Activated CD8-positive, alpha-beta memory T cell treated with anti-CD3 and anti-CD28 coated beads, Interleukin-2, amount 50 U/mL, for 48 hours (primary cell): ENCODE measurements around the gene ELAVL1.
"Not testable (repeated sequence)": the region's sequence is repeated elsewhere in the genome, so short reads cannot be mapped to it uniquely, and the experiment has no call there.

Source experiments
- DNase-seq: peaks from one replicate; pipeline ENCODE4 v3.0.0-alpha.2; 2020

Gene ELAVL1

GRCh38 chr19:7932930-7933300, 72.5 kb downstream of the ELAVL1 start:
- DNase-seq: no peak

DNA sequence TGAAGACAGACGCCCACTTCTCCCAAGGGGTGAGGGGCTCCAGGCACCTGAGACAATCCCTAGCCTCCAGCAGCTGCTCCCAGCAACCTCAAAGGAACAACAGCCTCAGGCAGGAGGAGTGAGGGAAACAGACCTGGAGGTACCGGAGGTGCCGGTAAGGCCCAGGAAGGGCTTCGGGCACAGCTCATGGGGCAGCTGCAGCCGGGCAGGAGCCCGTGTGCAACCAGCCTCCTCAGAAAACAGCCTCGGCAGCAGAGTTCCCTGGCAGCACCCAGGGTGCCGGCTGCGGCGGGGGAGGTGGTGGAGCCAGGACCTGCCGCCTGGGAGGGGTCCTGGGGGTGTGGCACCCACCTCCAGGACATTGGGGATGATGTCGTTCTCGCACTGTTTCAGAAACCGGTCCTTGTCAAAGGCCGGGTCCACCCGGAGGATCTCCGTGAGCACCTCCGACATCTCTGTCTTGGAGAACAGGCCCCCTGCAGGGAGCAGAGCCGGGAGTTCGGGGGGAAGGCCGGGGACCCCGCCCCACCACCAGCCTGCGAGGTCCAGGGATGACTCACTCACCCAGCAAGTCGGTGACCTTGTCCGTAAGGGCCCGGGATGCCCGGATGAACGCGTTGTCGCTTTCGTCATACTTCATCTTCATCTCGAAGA, 73.0 kb downstream of the ELAVL1 start:
- DNase-seq: no peak

GRCh38 chr19:7931221-7932061, 74.0 kb downstream of the ELAVL1 start:
- DNase-seq: no peak

- no peak for DNase-seq
Observed at GRCh38 chr19:7930765-7931164, 74.7 kb downstream of the ELAVL1 start.

DNA sequence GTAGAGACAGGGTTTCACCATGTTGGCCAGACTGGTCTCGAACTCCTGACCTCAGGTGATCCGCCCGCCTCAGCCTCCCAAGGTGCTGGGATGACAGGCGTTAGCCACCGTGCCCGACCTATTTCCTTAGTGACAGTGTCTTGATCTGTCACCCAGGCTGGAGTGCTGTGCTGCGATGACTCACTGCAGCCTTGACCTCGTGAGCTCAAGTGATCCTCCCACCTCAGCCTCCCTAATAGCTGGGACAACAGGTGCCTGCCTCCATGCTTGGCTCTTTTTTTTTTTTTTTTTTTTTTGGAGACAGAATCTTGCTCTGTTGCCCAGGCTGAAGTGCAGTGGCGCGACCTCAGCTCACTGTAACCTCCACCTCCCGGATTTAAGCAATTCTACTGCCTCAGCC, 75.4 kb downstream of the ELAVL1 start:
- not testable (repeated sequence) for DNase-seq

GRCh38 chr19:7928741-7929701, 76.4 kb downstream of the ELAVL1 start:
- DNase-seq: peak; percentile 86

DNA sequence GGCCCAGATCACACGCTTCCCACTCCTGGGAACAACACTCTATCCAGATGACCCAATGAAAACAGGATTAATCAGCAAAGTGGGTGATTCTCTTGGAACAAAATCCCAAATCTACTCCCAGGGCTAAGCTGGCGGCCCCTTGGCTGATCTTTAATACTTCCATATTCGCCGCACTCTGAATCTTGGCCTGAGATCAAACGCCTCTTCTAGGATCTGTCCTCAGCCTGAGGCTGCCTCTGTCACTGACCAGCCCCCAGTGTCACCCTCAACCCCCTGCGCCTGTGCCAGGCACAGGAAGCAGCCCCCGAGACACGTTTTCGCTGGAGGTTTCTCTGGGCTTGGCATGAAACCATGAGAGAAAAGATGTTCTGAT, 77.1 kb downstream of the ELAVL1 start:
- no peak for DNase-seq

GRCh38 chr19:7927605-7928333, 77.7 kb downstream of the ELAVL1 start:
- no peak for DNase-seq

DNA sequence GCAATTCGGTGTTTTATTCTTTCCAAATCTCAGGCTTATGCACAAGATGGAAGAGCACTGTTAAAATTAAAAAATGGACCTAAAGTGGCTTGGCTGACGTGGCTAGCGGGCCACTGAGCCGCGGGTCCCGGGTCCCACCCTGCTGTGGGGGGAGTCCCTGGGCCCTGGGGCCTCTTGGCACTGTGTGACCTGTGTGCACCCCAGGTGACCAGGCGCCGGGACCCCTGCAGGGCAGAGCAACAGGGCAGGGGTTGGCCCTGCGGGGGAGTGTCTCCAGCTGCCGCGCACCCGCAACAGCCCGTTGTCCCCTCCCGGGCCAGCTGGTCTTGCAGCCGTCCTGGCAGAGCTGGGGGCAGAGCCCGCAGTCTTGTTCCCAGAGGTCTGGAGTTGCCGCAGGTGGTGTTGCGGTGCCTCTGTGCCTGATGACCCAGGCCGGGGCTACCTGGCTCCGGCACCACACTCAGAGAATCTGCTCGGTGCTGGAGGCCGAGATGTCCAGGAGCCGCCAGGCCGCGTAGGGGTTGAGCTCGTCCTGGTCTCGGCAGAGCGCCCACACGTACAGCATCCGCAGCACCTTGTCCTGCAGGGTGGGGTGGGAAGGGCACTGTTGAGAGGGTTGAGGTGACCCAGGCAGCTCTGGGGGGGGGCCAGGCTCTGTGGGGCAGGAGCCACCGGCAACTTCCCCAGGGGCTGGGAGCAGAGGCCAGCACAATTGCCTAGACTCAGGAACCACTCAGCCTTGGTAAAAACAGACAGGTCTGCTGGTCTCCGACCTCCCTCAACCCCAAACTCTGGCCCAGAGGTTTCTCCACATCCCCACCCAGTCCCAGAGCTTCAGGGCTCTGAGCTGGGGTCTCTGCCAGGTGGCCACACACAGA, 78.5 kb downstream of the ELAVL1 start:
- no peak for DNase-seq

- DNase-seq: peak; percentile 93
Observed at GRCh38 chr19:7926021-7926726, 79.3 kb downstream of the ELAVL1 start, which contains the start of gene CTXN1. CTXN1 (minus strand) TSS chr19:7926135; CDS start chr19:7925538, 597 bp downstream.

GRCh38 chr19:7925171-7925851, 80.1 kb downstream of the ELAVL1 start:
- peak; percentile 96 for DNase-seq

DNA sequence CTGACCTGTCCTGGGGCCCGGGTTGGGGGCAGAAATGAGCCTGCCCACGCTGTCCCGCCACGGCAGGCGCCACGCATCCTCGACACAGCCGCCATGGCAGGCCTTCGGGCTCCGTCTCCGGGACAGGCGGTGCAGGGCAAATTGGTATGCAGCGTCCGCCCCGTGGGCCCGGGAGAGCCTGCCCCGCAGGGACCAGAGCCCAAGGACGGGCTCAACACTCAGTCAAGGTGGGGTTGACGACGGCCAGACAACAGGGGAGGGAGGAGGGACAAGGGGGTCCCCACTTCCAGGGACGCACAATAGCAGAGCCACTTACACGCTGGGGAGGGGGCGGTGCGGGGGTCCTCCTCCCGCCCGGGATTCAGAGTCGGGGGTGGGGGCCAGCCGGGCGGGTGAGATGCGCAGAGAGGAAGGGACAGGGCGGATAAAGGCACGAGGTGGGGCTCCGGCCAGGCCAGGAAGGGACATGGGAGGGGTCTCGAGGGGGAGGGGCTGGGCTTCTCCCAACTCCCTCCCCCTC, 80.7 kb downstream of the ELAVL1 start:
- no peak for DNase-seq

DNA sequence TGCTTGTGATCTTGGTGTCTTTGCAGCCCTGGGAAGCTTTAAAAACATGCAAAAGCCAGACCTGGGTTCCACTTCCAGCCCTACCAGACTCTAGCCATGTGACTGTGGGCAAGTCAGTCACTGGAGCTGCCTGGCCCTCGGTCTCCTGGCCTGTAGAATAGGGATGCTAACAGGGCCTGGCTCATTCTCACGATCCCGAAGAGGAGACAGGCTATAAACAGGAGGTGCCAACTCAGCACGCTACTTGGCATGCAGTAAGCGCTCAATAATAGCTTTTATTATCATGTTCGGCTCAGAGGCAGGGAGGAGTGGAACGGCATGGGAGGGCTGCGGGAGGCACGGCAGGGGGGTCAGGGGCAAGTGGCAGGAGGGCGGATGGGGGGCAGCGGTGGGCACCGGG, 81.2 kb downstream of the ELAVL1 start:
- DNase-seq: no peak

DNA sequence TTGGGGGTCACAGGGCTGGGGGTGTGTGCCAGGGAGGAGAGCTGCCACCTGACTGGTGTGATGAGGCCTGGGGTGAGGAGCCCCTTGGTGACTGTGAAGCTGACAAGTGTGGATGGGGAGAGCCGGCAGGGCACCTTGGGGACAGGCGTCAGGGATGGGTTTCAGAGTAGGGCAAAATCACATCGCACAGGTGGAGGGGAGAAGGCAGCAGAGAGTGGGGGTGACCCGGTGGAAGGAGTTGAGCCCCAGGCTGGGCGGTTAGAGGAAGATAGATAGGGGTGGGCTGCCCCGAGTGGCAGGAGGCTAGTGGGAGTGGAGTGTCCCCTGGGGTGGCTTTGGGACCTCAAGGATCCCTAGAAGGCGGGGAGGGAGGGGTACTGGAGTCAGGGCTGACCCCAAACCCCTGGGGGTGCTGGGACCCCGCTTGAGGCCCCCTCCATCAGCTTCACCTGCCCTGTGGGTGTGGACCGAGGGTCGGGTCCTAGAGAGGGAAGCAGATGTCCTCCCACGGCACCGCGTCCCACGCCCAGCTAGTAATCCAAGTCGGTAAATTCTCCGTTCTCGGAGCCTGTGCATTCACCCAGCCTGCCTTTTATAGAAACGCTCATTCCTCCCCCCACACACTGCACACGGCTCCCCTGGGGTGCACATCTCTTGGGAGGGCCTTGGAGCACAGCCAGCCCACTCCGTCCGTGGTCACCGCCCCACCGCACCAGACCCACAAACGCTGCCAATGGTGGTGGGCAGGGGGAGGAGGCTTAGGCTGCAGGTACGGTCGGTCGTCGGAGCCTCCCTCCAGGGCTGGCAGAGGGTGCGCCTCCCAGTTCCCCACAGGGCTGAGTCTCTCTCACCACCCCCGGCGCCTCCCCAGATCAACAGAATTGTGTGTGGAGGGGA, 81.9 kb downstream of the ELAVL1 start:
- DNase-seq: no peak

- no peak for DNase-seq
Observed at GRCh38 chr19:7922836-7923195, 82.6 kb downstream of the ELAVL1 start.

GRCh38 chr19:7921967-7922835, 83.2 kb downstream of the ELAVL1 start:
- DNase-seq: no peak

- no peak for DNase-seq
Observed at GRCh38 chr19:7921302-7921966, 84.0 kb downstream of the ELAVL1 start.
